ENCODE measurements around the gene GALNT14.

GALNT14 gene

GRCh38 chr2:31054842-31055388 is 83.3 kb downstream of the GALNT14 start:
- TF ChIP-seq JUND (IDR thresholded peaks at IDR 0.05; ENCODE audit: low read depth) = no peak
- in situ Hi-C loops (cut with HindIII; ENCODE audit: low pct_unique_long_range_greater_than_20kb, low sequenced_read_pairs) = no loop called here
- DNase-seq (ENCODE audit: low read depth in 1 of 2, low spot score in 1 of 2) = no peak

- in situ Hi-C loops (cut with HindIII; ENCODE audit: low pct_unique_long_range_greater_than_20kb, low sequenced_read_pairs) = no loop called here
- TF ChIP-seq JUND (IDR thresholded peaks at IDR 0.05; ENCODE audit: low read depth) = no peak
These were observed 84.1 kb downstream of the GALNT14 start for GRCh38 chr2:31053929-31054782.

GRCh38 chr2:31052284-31052683 is 86.0 kb downstream of the GALNT14 start:
- in situ Hi-C loops (cut with HindIII; ENCODE audit: low pct_unique_long_range_greater_than_20kb, low sequenced_read_pairs) = no loop called here
- no peak for TF ChIP-seq JUND (IDR thresholded peaks at IDR 0.05; ENCODE audit: low read depth)

More at GRCh38 chr2:31053929-31054782, 84.1 kb downstream of the GALNT14 start:
- no peak for DNase-seq (ENCODE audit: low read depth in 1 of 2, low spot score in 1 of 2)

GRCh38 chr2:31051258-31052140 is 86.7 kb downstream of the GALNT14 start:
- in situ Hi-C loops (cut with HindIII; ENCODE audit: low pct_unique_long_range_greater_than_20kb, low sequenced_read_pairs) = no loop called here
- TF ChIP-seq JUND (IDR thresholded peaks at IDR 0.05; ENCODE audit: low read depth) = no peak
- no peak for DNase-seq (ENCODE audit: low read depth in 1 of 2, low spot score in 1 of 2)

More at GRCh38 chr2:31052284-31052683, 86.0 kb downstream of the GALNT14 start:
- no peak for DNase-seq (ENCODE audit: low read depth in 1 of 2, low spot score in 1 of 2)

- TF ChIP-seq JUND (IDR thresholded peaks at IDR 0.05; ENCODE audit: low read depth) = no peak
- in situ Hi-C loops (cut with HindIII; ENCODE audit: low pct_unique_long_range_greater_than_20kb, low sequenced_read_pairs) = no loop called here
- peak in 1 of 2 experiments; percentile 10 for DNase-seq (ENCODE audit: low read depth in 1 of 2, low spot score in 1 of 2)
These were observed 88.2 kb downstream of the GALNT14 start for GRCh38 chr2:31049916-31050588.

GRCh38 chr2:31049264-31049663 is 89.0 kb downstream of the GALNT14 start:
- TF ChIP-seq JUND (IDR thresholded peaks at IDR 0.05; ENCODE audit: low read depth) = no peak
- no peak for DNase-seq (ENCODE audit: low read depth in 1 of 2, low spot score in 1 of 2)
- in situ Hi-C loops (cut with HindIII; ENCODE audit: low pct_unique_long_range_greater_than_20kb, low sequenced_read_pairs) = no loop called here

DNA sequence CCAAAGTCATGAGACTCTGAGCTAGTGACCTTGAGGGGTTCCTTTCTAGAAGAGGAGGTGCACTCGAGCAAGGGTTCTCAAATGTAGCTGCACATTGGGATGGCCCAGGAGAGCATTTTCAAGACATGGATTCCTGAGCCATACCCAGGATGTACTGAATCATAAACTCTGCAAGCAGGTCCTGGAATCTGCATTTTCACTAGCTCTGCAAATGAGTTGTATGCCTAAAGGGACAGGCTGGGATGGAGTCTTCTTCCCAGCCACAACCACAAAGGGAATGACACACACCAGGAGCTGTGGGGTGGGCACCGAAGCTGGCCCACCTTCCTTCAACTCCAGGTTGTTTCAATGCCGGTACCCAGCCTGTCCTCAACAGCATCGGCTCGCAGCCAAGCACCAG is 90.6 kb downstream of the GALNT14 start:
- in situ Hi-C loops (cut with HindIII; ENCODE audit: low pct_unique_long_range_greater_than_20kb, low sequenced_read_pairs) = no loop called here
- no peak for DNase-seq (ENCODE audit: low read depth in 1 of 2, low spot score in 1 of 2)
- TF ChIP-seq JUND (IDR thresholded peaks at IDR 0.05; ENCODE audit: low read depth) = no peak

DNA sequence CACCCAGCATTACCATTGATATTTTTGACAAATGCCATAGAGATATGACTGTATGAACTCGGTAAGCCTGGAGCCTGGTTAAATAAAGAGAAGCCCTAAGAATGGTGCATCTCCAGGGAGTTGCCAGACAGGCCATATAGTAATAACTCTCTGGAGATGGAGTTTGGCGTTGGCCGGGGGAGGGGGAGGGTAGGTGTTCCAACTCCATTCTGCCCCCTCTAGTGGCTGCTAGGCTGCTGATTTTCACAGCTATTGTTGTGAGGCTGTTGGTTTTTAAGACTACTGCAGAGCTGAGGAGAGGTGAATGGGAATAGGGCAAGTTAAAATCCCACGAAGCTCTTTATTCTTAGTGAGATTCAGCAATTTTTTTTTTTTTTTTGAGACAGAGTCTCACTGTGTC is 99.9 kb downstream of the GALNT14 start:
- in situ Hi-C loops (cut with HindIII; ENCODE audit: low pct_unique_long_range_greater_than_20kb, low sequenced_read_pairs) = no loop called here
- peak in 1 of 2 experiments; percentile 48 for DNase-seq (ENCODE audit: low read depth in 1 of 2, low spot score in 1 of 2)
- no peak for TF ChIP-seq JUND (IDR thresholded peaks at IDR 0.05; ENCODE audit: low read depth)

GRCh38 chr2:31037058-31037457 is 101.2 kb downstream of the GALNT14 start:
- in situ Hi-C loops (cut with HindIII; ENCODE audit: low pct_unique_long_range_greater_than_20kb, low sequenced_read_pairs) = no loop called here
- no peak for DNase-seq (ENCODE audit: low read depth in 1 of 2, low spot score in 1 of 2)
- no peak for TF ChIP-seq JUND (IDR thresholded peaks at IDR 0.05; ENCODE audit: low read depth)

GRCh38 chr2:31033032-31033431 is 105.2 kb downstream of the GALNT14 start:
- in situ Hi-C loops (cut with HindIII; ENCODE audit: low pct_unique_long_range_greater_than_20kb, low sequenced_read_pairs) = no loop called here
- no peak for TF ChIP-seq JUND (IDR thresholded peaks at IDR 0.05; ENCODE audit: low read depth)
- DNase-seq (ENCODE audit: low read depth in 1 of 2, low spot score in 1 of 2) = no peak

GRCh38 chr2:31032475-31032874 is 105.8 kb downstream of the GALNT14 start:
- in situ Hi-C loops (cut with HindIII; ENCODE audit: low pct_unique_long_range_greater_than_20kb, low sequenced_read_pairs) = no loop called here
- no peak for DNase-seq (ENCODE audit: low read depth in 1 of 2, low spot score in 1 of 2)
- no peak for TF ChIP-seq JUND (IDR thresholded peaks at IDR 0.05; ENCODE audit: low read depth)

DNA sequence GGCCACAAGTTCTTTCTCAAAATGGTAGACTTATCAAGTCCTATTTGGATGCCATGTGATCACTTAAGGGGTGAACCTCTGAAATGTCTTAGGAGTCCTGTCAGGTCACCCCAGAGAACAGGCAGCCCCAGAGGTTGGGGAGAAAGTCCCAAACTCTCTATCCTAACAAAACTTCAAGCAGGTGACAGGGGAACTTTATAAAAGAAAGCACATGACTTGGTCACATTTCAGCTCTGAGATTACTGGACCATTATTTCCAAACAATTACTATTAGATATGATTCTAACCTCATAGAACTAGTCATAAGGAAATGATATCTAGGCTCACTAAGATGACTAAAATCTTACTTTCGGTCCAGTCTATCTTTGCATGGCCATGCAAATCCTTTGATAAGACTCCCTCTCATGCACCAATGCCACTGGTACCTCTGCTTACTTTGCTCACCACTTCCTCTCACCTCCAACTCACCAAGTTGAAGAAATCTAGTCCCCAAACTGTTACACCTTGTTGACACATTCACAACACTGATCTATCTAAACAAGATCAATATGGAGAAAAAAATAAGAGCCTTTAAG is 107.0 kb downstream of the GALNT14 start:
- in situ Hi-C loops (cut with HindIII; ENCODE audit: low pct_unique_long_range_greater_than_20kb, low sequenced_read_pairs) = no loop called here
- no peak for TF ChIP-seq JUND (IDR thresholded peaks at IDR 0.05; ENCODE audit: low read depth)
- no peak for DNase-seq (ENCODE audit: low read depth in 1 of 2, low spot score in 1 of 2)

All from T47D (cell line).